Stimulated activated naive CD4-positive, alpha-beta T cell (primary cell): Measurements from ENCODE around the gene TRAK2.
"Not testable (repeated sequence)": the region's sequence is repeated elsewhere in the genome, so short reads cannot be mapped to it uniquely, and the experiment has no call there.

Source experiments
- DNase-seq, 6 experiments: peaks; one replicate each; lab custom pipeline; 2025; lab: John Stamatoyannopoulos, UW

The TRAK2 gene, protein sequence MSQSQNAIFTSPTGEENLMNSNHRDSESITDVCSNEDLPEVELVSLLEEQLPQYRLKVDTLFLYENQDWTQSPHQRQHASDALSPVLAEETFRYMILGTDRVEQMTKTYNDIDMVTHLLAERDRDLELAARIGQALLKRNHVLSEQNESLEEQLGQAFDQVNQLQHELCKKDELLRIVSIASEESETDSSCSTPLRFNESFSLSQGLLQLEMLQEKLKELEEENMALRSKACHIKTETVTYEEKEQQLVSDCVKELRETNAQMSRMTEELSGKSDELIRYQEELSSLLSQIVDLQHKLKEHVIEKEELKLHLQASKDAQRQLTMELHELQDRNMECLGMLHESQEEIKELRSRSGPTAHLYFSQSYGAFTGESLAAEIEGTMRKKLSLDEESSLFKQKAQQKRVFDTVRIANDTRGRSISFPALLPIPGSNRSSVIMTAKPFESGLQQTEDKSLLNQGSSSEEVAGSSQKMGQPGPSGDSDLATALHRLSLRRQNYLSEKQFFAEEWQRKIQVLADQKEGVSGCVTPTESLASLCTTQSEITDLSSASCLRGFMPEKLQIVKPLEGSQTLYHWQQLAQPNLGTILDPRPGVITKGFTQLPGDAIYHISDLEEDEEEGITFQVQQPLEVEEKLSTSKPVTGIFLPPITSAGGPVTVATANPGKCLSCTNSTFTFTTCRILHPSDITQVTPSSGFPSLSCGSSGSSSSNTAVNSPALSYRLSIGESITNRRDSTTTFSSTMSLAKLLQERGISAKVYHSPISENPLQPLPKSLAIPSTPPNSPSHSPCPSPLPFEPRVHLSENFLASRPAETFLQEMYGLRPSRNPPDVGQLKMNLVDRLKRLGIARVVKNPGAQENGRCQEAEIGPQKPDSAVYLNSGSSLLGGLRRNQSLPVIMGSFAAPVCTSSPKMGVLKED

DNA sequence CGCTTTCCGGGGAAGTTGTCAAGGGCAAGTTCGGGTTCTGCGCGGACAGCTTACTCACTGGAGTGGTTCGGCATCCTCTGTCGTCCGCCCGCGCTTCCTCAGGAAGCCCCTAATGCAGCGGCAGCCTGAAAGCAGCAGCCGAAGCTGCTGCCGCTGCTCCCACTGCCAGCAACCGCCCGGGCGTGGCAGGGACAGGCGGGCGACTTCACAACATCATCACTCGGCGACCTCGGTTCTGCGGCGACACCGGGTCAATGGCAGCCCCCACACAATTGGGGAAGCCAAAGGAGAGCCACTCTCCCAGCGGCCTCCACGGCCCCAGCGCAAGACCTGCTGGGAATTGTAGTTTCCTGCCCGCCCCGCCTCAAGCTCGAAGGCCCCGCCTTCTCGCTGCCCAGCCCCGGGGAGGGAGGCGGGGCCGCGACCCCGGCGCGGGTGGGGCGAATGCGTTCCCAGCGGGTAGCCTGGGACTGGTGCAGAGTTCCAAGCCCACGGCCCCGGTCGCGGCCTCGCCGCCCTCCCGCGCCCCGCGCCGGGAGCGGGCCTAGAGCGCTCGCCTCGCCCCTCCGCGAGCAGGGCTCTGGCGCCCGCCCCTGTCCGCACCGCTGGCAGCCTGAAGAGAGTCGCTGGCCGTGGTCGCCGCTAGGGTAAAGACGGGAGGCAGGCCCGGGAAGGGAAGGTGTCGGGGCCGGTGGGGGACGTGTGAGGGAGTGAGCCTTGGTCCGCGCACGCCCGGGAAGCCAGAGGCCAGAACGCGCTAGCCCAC, at the start of gene TRAK2, which contains the start of gene STRADB:
Gene TRAK2, minus strand, starts transcription at position 167 of the 766 bp plus-strand sequence. CDS start 30,951 bp downstream, outside the sequence.
Gene STRADB, plus strand, starts transcription at position 449 of the 766 bp plus-strand sequence. CDS start 3,101 bp downstream, outside the sequence.
- DNase-seq = peak; percentile 87 to 94 (median 91)

DNA sequence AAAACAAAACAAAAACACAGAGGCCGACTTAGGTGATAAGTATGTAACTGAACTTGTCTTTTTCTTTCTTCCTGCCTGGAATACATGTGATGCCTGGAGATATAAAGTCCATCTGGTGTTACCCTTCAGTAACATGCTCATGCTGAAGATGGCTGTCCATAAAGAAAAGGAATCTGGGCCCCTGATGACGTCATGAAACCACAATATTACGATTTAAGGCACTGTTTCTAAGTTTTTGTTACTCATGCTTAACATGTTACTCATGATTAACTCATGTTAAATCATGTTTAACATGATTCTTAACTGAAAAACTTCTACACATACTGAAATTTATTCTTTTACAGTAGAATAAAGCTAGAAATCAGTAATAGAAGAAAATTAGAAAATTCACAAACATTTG, 49.3 kb upstream of the TRAK2 start:
- no peak for DNase-seq

DNA sequence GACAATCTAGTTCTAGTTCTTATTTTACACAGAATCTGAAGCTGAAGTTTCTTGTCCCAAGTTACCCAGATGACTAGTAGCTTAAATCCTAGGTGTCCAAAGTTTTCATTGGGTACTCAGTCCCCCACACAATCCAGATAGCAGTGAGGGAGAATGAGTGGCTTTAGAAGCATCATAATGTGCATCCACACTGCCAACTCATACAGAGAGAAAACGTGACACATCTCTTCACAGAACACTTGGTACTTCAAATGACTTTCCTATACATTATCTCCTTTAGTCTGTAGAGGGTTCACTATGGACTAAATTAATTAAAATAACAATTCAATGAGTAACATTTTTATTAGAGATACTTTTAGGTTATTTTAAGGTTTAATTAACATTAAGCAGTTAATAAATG, 45.5 kb upstream of the TRAK2 start:
- DNase-seq = no peak

DNA sequence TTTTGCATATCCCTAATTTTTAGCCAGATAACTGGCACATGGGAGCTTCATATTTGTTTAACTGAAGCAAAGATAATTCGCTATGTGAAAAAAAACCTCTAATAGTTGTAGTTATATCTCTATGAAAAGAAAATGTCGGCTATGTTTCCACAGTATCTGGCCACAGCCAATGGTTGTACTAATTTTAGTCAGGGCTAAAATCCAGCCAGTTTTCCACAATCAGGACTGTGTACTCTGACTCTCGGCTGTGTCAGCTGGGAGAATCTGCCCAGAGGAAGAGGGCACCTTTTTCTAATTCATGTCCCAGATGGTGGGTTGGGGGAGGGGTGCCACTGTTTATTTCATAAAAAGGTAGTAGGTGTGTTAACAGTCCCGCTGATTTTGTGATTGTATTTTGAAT, 39.0 kb upstream of the TRAK2 start:
- DNase-seq = no peak

DNA sequence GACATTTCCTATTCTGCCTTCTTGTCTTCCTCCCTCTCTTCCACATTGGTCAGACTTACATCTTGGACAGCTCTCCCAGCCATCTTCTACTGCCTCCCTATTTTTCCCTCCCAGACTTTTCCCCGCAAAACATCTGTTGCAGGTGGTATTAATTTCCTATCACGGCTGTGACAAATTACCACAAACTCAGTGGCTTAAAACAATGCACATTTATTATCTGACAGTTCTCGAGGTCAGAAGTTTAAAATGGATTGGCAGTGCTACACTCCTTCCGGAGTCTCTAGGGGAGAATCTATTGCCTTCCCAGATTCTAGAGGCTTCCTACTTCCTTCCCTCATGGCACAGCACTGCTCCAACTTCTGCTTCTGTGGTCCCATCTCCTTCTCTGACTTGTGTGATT, 33.5 kb upstream of the TRAK2 start:
- DNase-seq = no peak

DNA sequence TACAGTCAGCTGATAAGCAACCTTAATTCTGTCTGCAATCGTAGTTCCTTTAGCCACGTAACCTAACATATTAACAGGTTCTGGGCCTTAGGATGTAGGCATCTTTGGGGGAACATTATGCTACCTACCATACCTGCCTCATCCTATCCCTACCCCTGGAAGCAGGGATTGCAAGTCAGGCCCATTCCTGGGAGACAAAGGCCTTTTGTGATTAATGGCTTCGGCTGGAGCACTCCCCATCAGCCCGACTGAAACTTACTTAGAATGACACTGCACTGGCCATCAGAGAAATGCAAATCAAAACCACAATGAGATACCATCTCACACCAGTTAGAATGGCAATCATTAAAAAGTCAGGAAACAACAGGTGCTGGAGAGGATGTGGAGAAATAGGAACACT, 32.5 kb upstream of the TRAK2 start:
- not testable (repeated sequence) for DNase-seq

DNA sequence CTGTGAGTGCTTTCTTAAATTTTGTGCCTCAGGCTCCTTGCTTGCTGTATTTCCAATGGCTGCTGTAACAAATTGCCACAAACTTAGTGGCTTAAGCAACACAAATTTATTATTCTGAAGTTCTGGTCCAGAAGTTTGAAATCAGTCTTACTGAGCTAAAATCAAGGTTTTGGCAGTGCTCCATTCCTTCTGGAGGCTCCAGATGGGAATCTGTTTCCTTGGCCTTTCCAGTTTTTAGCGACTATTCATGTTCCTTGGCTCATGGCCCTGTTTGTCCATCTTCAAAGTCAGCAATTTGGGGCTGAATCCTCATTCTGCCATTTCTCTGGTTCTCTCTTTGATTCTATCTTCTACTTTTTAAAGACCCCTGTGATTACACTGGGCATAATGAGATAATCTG, 32.1 kb upstream of the TRAK2 start:
- no peak for DNase-seq

DNA sequence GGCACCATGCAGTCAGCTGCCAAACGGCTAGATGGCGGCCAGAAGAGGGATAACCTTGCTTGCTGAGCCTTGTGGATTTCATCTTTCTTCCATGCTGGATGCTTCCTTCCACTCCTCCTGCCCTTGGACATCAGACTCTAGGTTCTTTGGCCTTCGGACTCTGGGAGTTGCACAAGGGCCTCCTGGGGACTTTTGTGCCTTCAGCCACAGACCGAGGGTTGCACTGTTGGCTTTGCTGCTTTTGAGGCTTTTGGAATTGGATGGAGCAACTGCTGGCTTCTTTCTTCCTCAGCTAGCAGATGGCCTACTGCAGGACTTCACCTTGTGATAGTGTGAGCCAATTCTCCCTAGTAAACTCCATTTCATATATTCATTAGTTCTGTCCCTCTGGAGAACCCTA, 31.3 kb upstream of the TRAK2 start:
- DNase-seq = no peak

DNA sequence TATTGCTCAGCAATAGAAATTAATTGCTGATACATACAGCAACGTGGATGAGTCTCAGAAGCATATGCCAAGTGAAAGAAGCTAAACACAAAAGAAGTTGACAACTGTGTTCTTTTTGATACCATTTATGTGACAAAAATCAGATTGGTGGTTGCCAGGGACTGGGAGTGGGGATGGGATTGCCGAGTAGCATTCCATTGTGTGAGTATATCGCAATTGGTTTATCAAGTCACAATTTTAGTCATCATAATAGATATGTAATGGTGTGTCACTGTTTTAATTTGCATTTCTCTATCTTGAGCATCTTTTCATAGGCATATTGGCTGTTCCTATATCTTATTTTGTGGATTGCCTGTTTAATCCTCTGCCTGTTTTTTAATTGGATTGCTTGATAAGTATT, 21.2 kb upstream of the TRAK2 start:
- DNase-seq = no peak

DNA sequence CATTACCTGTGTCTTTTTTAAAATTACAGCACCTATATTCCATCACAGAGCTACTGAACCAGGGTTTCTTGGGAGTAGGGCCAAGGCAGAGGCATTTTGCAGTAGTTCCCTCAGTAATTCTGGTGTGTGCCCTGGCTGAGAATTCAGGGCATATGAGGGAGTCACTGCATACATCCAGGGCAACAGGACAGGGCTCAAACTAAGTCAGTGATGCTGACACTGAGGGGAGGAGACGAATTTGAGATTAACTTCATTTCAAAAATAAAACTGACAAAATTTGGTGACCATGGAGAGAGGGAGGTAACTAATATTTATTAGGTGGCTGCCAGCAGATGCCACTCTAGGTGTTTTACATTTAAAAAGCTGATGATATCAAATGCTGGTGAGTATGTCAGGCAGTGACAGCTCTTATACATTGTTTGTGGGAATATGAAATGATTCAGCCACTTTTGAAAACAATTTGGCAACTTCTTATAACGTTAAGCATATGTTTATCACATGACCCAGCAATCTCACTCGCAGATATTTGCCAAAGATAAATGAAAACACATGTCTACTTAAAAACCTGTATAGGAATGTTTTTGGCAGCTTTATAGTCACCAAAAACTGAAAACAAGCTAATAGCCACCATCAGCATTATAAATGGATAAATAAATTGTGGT, 20.6 kb upstream of the TRAK2 start:
- DNase-seq = no peak

DNA sequence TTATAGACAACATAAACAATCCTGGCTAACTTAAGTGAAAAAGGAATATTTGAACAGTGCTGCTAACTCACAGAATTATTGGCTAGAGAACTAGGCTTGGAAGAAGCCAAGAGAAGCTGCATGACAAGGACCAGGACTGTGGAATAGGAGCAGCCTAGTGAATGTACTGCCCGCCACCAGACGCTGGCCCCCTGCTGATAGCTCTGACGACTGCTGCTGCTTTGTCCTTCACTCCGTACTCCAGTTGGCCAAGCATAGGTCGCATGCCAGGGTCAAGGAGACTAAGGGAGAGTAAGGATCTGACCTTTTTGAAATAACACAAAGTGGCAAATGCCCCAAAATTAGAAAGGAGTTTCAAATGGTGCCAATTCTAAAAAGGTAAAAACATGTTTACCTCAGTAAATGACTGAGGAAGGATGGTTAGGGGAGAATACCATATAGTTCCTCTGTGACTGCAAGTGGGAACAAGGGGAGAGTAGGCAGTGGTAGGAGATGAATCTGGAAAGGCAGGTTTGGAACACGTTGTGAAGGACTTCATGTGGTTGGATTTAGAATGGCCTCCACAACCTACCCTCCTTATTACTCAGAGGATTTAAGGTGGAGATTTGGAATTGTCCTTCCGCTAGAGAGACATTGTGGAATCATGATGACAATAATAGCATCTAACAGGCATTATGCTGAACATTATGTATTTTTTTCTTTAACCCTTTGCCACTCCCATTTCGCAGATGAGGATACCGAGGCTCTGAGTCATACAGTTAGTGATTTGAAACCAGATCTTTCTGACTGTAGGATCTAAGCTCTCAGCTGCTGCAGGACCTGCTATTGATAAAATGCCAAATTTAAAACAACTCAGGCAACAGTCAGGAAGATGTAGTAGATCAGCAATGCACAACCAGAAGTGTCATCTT, 19.8 kb upstream of the TRAK2 start:
- DNase-seq = no peak

DNA sequence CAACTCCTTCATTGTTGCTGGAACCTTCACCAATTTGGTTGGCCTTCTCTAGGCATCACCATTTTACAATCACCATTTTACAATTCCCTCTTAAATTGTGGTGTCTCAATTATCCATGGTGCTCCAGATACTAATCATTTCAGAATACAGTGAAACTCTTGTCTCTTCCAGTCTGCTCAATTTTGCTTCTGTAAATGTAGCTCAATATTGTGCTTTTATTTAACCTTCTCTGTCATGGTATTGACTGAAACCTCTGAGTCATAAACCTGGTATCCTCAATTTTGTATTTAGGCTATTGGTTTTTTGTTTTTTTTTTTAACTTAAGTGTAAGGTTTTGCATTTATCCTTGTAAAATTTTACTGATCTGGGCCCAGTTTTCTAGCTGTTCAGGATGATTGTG, 16.4 kb upstream of the TRAK2 start:
- no peak for DNase-seq

DNA sequence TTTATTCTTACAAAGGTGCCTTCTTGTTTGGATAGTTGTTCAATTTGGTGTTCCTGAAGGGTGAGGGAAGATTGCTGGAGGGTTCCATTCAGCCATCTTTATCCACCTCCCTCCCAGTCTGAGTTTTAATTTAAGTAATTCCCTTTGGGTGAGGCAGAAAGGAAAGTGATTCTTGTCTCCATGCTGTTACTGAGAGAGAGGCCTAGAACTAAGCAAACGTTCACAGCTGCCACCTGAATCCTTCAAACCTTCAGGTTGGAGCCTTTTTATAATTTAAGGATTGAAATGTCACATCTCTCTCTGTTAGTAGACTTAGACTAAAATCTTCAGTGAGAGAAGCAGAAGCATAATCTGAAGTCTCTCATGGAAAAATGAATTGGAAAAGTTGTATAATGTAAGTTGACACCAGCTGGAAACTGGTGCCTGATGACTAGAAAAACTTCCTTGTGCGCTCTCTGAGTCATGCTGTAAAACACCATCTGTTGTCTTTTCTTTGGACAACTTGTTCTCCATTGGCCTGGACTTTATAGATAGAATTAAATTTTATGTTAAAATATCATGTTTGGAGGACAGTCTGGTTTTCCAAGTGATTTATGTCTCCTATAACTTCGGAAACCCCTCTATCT, 14.9 kb upstream of the TRAK2 start:
- no peak for DNase-seq

DNA sequence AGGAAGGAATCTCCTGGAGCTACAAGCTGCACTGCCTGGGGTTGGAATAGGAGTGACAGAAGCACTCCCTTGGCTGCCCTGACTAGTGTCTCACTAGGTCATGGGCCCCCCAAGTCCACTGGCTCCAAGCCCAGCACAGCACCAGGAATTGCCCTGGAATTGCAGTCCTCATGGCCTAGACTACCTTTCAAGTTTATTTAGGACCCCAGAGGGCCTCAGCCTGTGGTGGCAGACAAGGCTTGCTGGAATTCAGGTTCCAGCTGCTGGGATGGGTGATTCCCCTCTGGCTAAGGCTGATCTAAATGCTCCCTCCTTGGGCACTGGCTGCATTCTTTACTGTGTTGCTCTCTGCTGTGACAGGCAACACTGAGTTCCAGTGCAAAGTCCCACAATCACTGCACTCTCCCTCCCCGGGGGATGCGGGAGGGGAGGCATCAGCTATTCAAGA, 14.3 kb upstream of the TRAK2 start:
- no peak for DNase-seq

DNA sequence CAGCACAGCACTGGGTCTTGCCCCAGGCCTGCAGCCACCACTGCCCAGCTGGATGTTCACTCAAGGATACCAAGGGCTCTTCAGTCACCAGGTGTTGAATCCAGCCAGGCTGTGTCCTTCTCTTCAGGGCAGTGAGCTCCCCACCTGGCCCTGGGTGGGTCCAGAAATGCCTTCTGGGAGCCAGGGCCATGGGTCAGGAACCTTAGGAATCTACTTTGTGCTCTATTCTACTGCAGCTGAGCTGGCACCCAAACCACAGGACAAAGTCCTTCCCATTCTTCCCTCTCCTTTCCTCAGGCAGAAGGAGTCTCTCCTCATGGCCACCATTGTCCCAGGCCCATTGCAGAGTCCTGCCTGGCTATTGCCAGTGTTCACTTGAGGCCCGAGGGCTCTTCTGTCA, 13.3 kb upstream of the TRAK2 start:
- no peak for DNase-seq

DNA sequence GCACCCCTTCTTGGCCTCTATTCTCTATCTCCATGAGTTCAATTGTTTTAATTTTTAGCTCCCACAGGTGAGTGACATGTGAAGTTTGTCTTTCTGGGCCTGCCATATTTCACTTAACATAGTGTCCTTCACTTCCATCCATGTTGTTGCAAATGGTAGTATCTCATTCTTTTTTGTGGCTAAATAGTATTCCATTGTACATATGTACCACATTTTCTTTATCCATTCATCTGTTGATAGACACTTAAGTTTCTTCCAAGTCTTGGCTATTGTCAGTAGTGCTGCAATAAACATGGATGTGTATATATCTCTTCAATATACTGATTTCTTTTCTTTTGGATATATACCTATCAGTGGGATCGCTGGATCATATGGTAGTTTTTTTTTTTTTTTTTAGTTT, 9.3 kb upstream of the TRAK2 start:
- DNase-seq = no peak

DNA sequence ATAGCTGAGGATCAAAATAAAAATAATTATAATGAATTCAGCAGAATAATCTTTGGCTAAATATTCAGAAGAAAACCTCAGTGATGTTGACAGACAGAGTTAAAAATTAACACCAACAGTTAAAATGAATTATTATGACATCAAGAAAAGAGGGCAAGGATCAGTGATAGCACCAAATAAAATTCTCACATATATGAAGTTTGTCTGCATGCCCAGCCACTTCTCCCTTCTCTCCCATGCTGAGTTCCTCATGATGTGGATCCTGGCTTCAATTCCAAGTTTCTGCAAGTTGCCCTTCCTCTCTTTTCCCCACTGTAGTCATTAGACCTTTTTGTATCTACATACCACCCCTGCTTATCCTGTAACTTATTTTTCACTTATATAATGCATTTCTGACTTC, 7.1 kb upstream of the TRAK2 start:
- no peak for DNase-seq

DNA sequence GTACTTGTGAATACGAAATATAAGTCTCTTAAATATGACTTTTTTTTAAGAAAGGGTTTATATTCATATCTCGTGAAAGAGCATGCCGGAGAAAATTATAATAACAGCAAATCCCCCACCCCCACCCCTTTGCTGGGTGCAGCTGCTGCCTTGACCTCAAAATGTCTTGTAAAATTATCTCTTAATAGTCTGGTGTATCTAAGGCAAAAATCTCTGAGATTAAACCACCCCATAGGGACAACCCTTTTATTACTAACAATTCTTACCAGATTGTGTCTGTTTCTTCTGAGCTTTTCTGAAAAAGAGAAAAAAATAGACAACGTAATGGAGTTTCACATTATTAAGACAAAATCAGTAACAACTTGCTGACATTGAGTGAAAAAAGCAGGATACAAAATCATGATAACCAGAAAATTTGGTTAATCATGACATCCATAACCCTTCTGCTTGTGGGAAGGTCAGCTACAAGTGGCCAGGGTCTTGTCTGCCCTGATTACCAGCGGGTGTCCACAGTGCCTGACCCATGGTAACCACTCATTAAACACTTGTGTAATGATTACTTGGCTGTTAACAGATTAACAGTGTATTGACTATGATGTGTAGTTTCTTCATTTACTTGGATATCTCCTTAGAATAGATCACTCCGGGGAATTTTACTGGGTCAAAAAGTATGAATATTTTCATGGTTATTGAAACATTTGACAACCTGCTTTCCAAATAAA, 1.8 kb upstream of the TRAK2 start:
- DNase-seq = no peak
